ENCODE data around the gene CCDC59.
A peak's percentile ranks its signal among the peaks of the same experiment; 100 is the strongest.

Gene CCDC59

GRCh38 chr12:82325540-82326336, 32.4 kb downstream of the CCDC59 start:
- Histone ChIP-seq H3K4me1 (ENCODE audit: insufficient read depth, poor library complexity, severe bottlenecking) (no peaks in the 10 kb centered on the region), H3K9me3 (ENCODE audit: severe bottlenecking) (no peaks in the 10 kb centered on the region), H3K27me3 (ENCODE audit: insufficient read depth, poor library complexity, severe bottlenecking) (no peaks in the 10 kb centered on the region), H3K36me3 (ENCODE audit: low read depth) (no peaks in the 10 kb centered on the region), H3K27ac (ENCODE audit: poor library complexity, severe bottlenecking) (no peak overlapping the region), H3K4me3 (ENCODE audit: severe bottlenecking) (no peak overlapping the region)
- TF ChIP-seq, protein P1, sequence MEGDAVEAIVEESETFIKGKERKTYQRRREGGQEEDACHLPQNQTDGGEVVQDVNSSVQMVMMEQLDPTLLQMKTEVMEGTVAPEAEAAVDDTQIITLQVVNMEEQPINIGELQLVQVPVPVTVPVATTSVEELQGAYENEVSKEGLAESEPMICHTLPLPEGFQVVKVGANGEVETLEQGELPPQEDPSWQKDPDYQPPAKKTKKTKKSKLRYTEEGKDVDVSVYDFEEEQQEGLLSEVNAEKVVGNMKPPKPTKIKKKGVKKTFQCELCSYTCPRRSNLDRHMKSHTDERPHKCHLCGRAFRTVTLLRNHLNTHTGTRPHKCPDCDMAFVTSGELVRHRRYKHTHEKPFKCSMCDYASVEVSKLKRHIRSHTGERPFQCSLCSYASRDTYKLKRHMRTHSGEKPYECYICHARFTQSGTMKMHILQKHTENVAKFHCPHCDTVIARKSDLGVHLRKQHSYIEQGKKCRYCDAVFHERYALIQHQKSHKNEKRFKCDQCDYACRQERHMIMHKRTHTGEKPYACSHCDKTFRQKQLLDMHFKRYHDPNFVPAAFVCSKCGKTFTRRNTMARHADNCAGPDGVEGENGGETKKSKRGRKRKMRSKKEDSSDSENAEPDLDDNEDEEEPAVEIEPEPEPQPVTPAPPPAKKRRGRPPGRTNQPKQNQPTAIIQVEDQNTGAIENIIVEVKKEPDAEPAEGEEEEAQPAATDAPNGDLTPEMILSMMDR (IDR thresholded peaks at IDR 0.05; ENCODE audit: poor library complexity, severe bottlenecking), result no peak
- ATAC-seq (ENCODE audit: low read depth) (no peak), DNase-seq (ENCODE audit: low spot score) (no peak)

GRCh38 chr12:82319276-82319675, 38.9 kb downstream of the CCDC59 start:
- ATAC-seq (ENCODE audit: low read depth), result no peak

DNA sequence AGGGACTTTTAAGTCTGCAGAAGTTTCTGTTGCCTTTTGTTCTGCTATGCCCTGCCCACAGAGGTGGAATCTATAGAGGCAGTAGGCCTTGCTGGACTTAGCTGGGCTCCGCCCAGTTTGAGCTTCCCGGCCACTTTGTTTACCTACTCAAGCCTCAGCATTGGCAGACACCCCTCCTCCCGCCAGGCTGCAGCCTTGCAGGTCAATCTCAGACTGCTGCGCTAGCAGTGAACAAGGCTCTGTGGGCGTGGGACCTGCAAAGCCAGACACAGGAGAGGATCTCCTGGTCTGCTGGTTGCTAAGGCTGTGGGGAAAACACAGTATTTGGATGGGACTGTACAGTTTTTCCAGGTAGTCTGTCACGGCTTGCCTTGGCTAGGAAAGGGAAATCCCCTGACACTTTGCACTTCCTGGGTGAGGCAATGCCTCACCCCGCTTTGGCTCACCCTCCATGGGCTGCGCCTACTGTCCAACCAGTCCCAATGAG, 43.7 kb downstream of the CCDC59 start:
- Histone ChIP-seq H3K4me1 (ENCODE audit: insufficient read depth, poor library complexity, severe bottlenecking) (no peaks in the 10 kb centered on the region), H3K27me3 (ENCODE audit: insufficient read depth, poor library complexity, severe bottlenecking) (no peaks in the 10 kb centered on the region), H3K36me3 (ENCODE audit: low read depth) (no peaks in the 10 kb centered on the region), H3K9me3 (ENCODE audit: severe bottlenecking) (no peaks in the 10 kb centered on the region), H3K27ac (ENCODE audit: poor library complexity, severe bottlenecking) (no peak overlapping the region), H3K4me3 (ENCODE audit: severe bottlenecking) (no peak overlapping the region)
- peak; percentile 34 for DNase-seq (ENCODE audit: low spot score)
- ATAC-seq (ENCODE audit: low read depth), result peak; percentile 80
- TF ChIP-seq, protein P1 (IDR thresholded peaks at IDR 0.05; ENCODE audit: poor library complexity, severe bottlenecking), result no peak

More at GRCh38 chr12:82319276-82319675, 38.9 kb downstream of the CCDC59 start:
- no peak for DNase-seq (ENCODE audit: low spot score)
- Histone ChIP-seq H3K4me1 (ENCODE audit: insufficient read depth, poor library complexity, severe bottlenecking) (no peaks in the 10 kb centered on the region), H3K27me3 (ENCODE audit: insufficient read depth, poor library complexity, severe bottlenecking) (no peaks in the 10 kb centered on the region), H3K27ac (ENCODE audit: poor library complexity, severe bottlenecking) (no peak overlapping the region), H3K36me3 (ENCODE audit: low read depth) (no peaks in the 10 kb centered on the region), H3K9me3 (ENCODE audit: severe bottlenecking) (no peaks in the 10 kb centered on the region), H3K4me3 (ENCODE audit: severe bottlenecking) (no peak overlapping the region)
- TF ChIP-seq, protein P1 (IDR thresholded peaks at IDR 0.05; ENCODE audit: poor library complexity, severe bottlenecking), result no peak
